IMR-90 (cell line): ENCODE data around the gene WASF1. TPM values are rescaled to one million over a fixed set of nuclear protein-coding genes. Genes with fewer than 3 reads are reported as not detected.

ENCODE experiments used
- ATAC-seq: fragments of 200-7000 bp; cut with Tn5 transposase; 2 replicates; pipeline ENCODE4 v1.9.1; 2020; ENCODE audit warnings: low read depth, mild to moderate bottlenecking, moderate library complexity
- BruUV-seq: library from RNA; stranded (reverse); fragments of 400-500 nt; replicated peaks from 2 replicates; lab custom pipeline; 2021; lab: Mats Ljungman, UMichigan
- CTCF ChIA-PET: fragments of 300-600 bp; formaldehyde crosslinking; extraction: SDS; loops from one replicate; lab custom pipeline; 2021; ENCODE audit warnings: antibody characterized with exemption; lab: Yijun Ruan, JAX
- POLR2A ChIA-PET: fragments of 300-600 bp; sonication (Branson Sonifier 250); formaldehyde crosslinking; loops from one replicate; lab custom pipeline; 2022; ENCODE audit warnings: antibody characterized with exemption; ENCODE audit not compliant: unreplicated experiment; lab: Charles Lee
- DNase-seq: peaks from one replicate; pipeline ENCODE4 v3.0.0; 2013
- H2AFZ ChIP-seq: replicated peaks from 2 replicates; pipeline ENCODE3; 2013; ENCODE audit warnings: low read length, mild to moderate bottlenecking; ENCODE audit not compliant: poor library complexity
- H2AK5ac ChIP-seq: 2 replicates; pipeline ENCODE4 v1.6.1; 2013; ENCODE audit warnings: low read depth, low read length, inconsistent platforms
- H2AK9ac ChIP-seq: replicated peaks from 2 replicates; pipeline ENCODE3; 2013; ENCODE audit warnings: mild to moderate bottlenecking, low read depth, low read length, moderate library complexity; ENCODE audit not compliant: poor library complexity
- H2BK120ac ChIP-seq: 2 replicates; pipeline ENCODE4 v1.6.1; 2013; ENCODE audit warnings: low read depth, low read length, inconsistent platforms
- H2BK15ac ChIP-seq: 3 replicates; pipeline ENCODE4 v1.6.1; 2013; ENCODE audit warnings: low read depth, low read length, inconsistent platforms
- H2BK20ac ChIP-seq: 2 replicates; pipeline ENCODE4 v1.6.1; 2013; ENCODE audit warnings: low read depth, mild to moderate bottlenecking, inconsistent platforms, low read length, moderate library complexity
- H2BK5ac ChIP-seq: 2 replicates; pipeline ENCODE4 v1.6.1; 2013; ENCODE audit warnings: mild to moderate bottlenecking, low read depth, low read length, inconsistent platforms; ENCODE audit not compliant: poor library complexity, severe bottlenecking
- H3K14ac ChIP-seq: replicated peaks from 2 replicates; pipeline ENCODE4 v1.6.1; 2013; ENCODE audit warnings: low read depth, low read length, inconsistent platforms
- H3K18ac ChIP-seq: 2 replicates; pipeline ENCODE4 v1.6.1; 2013; ENCODE audit warnings: low read depth, low read length, control low read depth
- H3K23ac ChIP-seq: 2 replicates; pipeline ENCODE4 v1.6.1; 2013; ENCODE audit warnings: low read depth, low read length, inconsistent platforms
- H3K27ac ChIP-seq: 2 replicates; pipeline ENCODE4 v1.5.1; 2013; ENCODE audit warnings: mild to moderate bottlenecking, control low read depth, low read length; ENCODE audit not compliant: insufficient read depth
- H3K27me3 ChIP-seq: 2 replicates; pipeline ENCODE4 v1.6.1; 2013; ENCODE audit warnings: low read length; ENCODE audit not compliant: control insufficient read depth, insufficient read depth
- H3K36me3 ChIP-seq: 2 replicates; pipeline ENCODE4 v1.6.1; 2013; ENCODE audit warnings: low read length, mixed read lengths; ENCODE audit not compliant: control insufficient read depth, insufficient read depth
- H3K4ac ChIP-seq: 2 replicates; pipeline ENCODE4 v1.6.1; 2013; ENCODE audit warnings: low read depth, low read length, inconsistent platforms
- H3K4me1 ChIP-seq: 2 replicates; pipeline ENCODE4 v1.6.1; 2013; ENCODE audit warnings: low read length, mixed read lengths; ENCODE audit not compliant: control insufficient read depth, insufficient read depth
- H3K4me2 ChIP-seq: 2 replicates; pipeline ENCODE4 v1.6.1; 2013; ENCODE audit warnings: low read depth, mild to moderate bottlenecking, control low read depth, low read length, moderate library complexity
- H3K4me3 ChIP-seq: 2 replicates; pipeline ENCODE4 v1.5.1; 2013; ENCODE audit warnings: low read depth, mild to moderate bottlenecking, control low read depth, low read length, moderate library complexity; ENCODE audit not compliant: insufficient read depth
- H3K56ac ChIP-seq: 2 replicates; pipeline ENCODE4 v1.6.1; 2013; ENCODE audit warnings: low read length, inconsistent platforms; ENCODE audit not compliant: insufficient read depth; ENCODE audit errors: extremely low read depth
- H3K79me1 ChIP-seq, 2 experiments: 2 replicates each; pipeline ENCODE4 v1.6.1; 2013; ENCODE audit warnings: low read length in 2 of 2, inconsistent platforms in 1 of 2, low read depth in 1 of 2
- H3K9ac ChIP-seq: 2 replicates; pipeline ENCODE4 v1.6.1; 2013; ENCODE audit warnings: low read depth, low read length, control low read depth
- H3K9me1 ChIP-seq: 2 replicates; pipeline ENCODE4 v1.6.1; 2013; ENCODE audit warnings: low read length, inconsistent platforms; ENCODE audit not compliant: insufficient read depth
- H3K9me3 ChIP-seq: 2 replicates; pipeline ENCODE4 v1.6.1; 2013; ENCODE audit warnings: low read length; ENCODE audit not compliant: control insufficient read depth, insufficient read depth
- H4K20me1 ChIP-seq: 2 replicates; pipeline ENCODE4 v1.6.1; 2013; ENCODE audit warnings: low read length, inconsistent platforms; ENCODE audit not compliant: insufficient read depth
- H4K5ac ChIP-seq: 2 replicates; pipeline ENCODE4 v1.6.1; 2013; ENCODE audit warnings: mild to moderate bottlenecking, low read depth, low read length, control low read depth
- H4K8ac ChIP-seq, 2 experiments: 2 replicates each; pipeline ENCODE4 v1.6.1; 2013; ENCODE audit warnings: low read depth in 2 of 2, low read length in 2 of 2, control low read depth in 1 of 2, inconsistent platforms in 1 of 2
- H4K91ac ChIP-seq: 2 replicates; pipeline ENCODE4 v1.6.1; 2013; ENCODE audit warnings: low read depth, low read length, inconsistent platforms; ENCODE audit not compliant: insufficient read depth
- BHLHE40 ChIP-seq: fragments of 150-350 bp; IDR thresholded peaks from 2 replicates; pipeline ENCODE4 v1.6.1; 2016; ENCODE audit warnings: mild to moderate bottlenecking, low read depth, low read length
- FOS ChIP-seq: fragments of 150-350 bp; IDR thresholded peaks from 2 replicates; pipeline ENCODE4 v1.6.1; 2016; ENCODE audit warnings: low read depth, low read length
- MAFK ChIP-seq: IDR thresholded peaks from 2 replicates; pipeline ENCODE4 v1.6.1; 2012; ENCODE audit warnings: low read depth, low read length, improper control_type of control experiment
- MAZ ChIP-seq: IDR thresholded peaks from 2 replicates; pipeline ENCODE4 v1.6.1; 2012; ENCODE audit warnings: low read depth, mild to moderate bottlenecking, low read length, improper control_type of control experiment, moderate library complexity, borderline replicate concordance
- MXI1 ChIP-seq: IDR thresholded peaks from 2 replicates; pipeline ENCODE4 v1.6.1; 2012; ENCODE audit warnings: low read depth, mild to moderate bottlenecking, low read length, moderate library complexity, borderline replicate concordance
- RFX5 ChIP-seq: IDR thresholded peaks from 2 replicates; pipeline ENCODE4 v1.8.0; 2012; ENCODE audit warnings: low read depth, mild to moderate bottlenecking, low read length, moderate library complexity
- SMC3 ChIP-seq: fragments of 150-350 bp; IDR thresholded peaks from 2 replicates; pipeline ENCODE4 v1.6.1; 2016; ENCODE audit warnings: low read depth, mild to moderate bottlenecking, antibody characterized with exemption, low read length, moderate library complexity
- WGBS, 2 experiments: methylation state at CpG; one replicate each; pipeline versions ENCODE4 v1.1.5 to v1.1.7; 2013; ENCODE audit warnings: missing lambda C conversion rate in 2 of 2; ENCODE audit not compliant: insufficient read length in 1 of 2; ENCODE audit errors: extremely low coverage in 2 of 2; 5-methylcytosine and 5-hydroxymethylcytosine counted together
- dilution Hi-C: fragments of 300-500 bp; cut with HindIII; formaldehyde crosslinking; loops from one replicate; pipeline ENCODE4 v1.14.3; 2018; ENCODE audit warnings: low sequenced_read_pairs; ENCODE audit not compliant: unreplicated experiment
- in situ Hi-C: fragments of 300-500 bp; cut with MboI; formaldehyde crosslinking; loops from 3 replicates; pipeline ENCODE4 v1.14.3; 2019; ENCODE audit warnings: low sequenced_read_pairs, inconsistent platforms, mixed read lengths
- intact Hi-C: fragments of 100-400 bp; cut with micrococcal nuclease; formaldehyde crosslinking; loops from 2 replicates; pipeline ENCODE4 v1.10.0; 2022
- polyA plus RNA-seq, 3 experiments: library from polyadenylated mRNA; depleted of rRNA; stranded (reverse); fragments of >200 nt; gene quantifications; 2 replicates each; pipeline ENCODE4 v1.2.3, GENCODE V29; 2012; ENCODE audit warnings: low replicate concordance in 1 of 3
- total RNA-seq: library from RNA; depleted of rRNA; stranded (reverse); fragments of >200 nt; gene quantifications from 2 replicates; pipeline ENCODE4 v1.2.3, GENCODE V29; 2012

WASF1 gene
- total and polyA plus RNA-seq, 2 of the 4 experiments (the other 2 are of a cell fraction), result 3.0 to 17.3 TPM

DNA sequence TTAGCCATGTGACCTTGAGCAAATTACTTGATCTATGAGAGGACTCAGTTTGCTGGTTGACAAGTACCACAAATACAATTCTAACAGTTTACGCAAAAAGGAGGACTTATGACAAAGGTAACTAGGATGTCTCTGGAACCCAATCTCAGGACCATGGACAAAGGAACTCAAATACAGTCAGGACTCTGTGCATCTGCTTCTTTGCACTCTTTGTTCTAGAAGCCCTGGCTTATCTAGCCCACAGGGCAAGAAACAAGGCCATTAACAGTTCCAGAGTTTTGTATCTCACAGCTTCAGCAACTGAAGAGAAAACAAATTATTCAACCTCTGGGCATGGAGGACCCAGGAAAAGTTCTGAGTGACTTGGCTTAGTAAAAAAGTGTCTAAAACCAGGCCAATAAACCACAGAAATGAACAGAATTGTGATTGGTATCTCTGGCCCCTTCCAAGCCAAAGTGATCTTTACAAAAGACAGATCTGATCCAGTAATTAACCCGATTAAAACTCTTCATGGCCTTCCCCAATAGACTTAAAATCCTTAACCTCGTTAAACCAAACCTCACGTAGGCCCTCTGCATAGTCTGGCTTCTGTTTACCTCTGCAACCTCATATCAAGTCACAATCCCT is 5.9 kb downstream of the WASF1 start (continued):
- TF ChIP-seq SMC3 (no peak), MXI1 (no peak), FOS (no peak), MAFK (no peak), RFX5 (no peak)

DNA sequence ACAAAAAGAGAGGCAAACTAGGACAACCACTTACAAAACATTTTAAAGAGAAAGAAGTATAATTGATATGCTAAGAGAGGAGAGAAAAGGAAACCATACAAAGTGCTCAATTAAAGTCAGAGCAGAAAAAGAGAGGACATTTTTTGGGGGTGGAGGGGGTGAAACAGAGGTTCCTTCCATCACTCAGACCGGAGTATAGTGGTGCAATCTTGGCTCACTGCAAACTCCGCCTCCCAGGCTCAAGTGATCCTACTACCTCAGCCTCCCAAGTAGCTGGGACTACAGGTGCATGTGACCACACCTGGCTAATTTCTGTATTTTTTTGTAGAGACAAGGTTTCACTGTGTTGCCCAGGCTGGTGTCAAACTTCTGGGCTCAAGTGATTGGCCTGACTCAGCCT is 9.4 kb downstream of the WASF1 start:
- Histone ChIP-seq H3K18ac (no peak overlapping the region), H3K9me3 (no peaks in the 10 kb centered on the region), H2AFZ (no peak overlapping the region), H3K14ac (no peak overlapping the region), H2AK5ac (no peak overlapping the region), H3K27me3 (no peaks in the 10 kb centered on the region), H2BK15ac (no peak overlapping the region), H3K36me3 (no peaks in the 10 kb centered on the region), H2AK9ac (no peak overlapping the region), H2BK5ac (no peak overlapping the region), H4K91ac (no peak overlapping the region), H3K4ac (no peak overlapping the region), H3K56ac (no peak overlapping the region), H4K8ac (no peak overlapping the region), H3K27ac (no peak overlapping the region), H2BK20ac (no peak overlapping the region), H4K5ac (no peak overlapping the region), H3K4me2 (no peak overlapping the region), H3K4me3 (no peak overlapping the region), H4K20me1 (peaks cover 24% of the 10 kb centered on the region; the same call in 1 of the 2 replicates), H3K9ac (no peak overlapping the region), H3K79me1 (peaks cover 12 to 15% of the 10 kb centered on the region in 2 experiments; a peak in 3 of 4 replicates), H2BK120ac (no peak overlapping the region), H3K23ac (no peak overlapping the region), H3K4me1 (no peaks in the 10 kb centered on the region), H3K9me1 (no peaks in the 10 kb centered on the region)
- no peak for TF ChIP-seq BHLHE40
- no peak for TF ChIP-seq MAZ
- no CpG with 5 or more reads among the region's 2 CpGs for WGBS, 2 experiments
- BruUV-seq, result no TSS peak
- CTCF ChIA-PET, result interaction anchor here (0.6 kb wide), 1 partner anchor 55 kb away, joined by 5 read pairs; no protein-coding TSS in a partner anchor
- DNase-seq (no peak), ATAC-seq (no peak)
- POLR2A ChIA-PET, result no interaction called here
- dilution Hi-C loops, result no loop called here
- in situ Hi-C loops, result no loop called here
- intact Hi-C loops, result no loop called here
